A549 treated with Hydrocortisone at 1 μM for 4 hours (cell line): ENCODE data around the gene OR4A47. TPM values are rescaled to one million over a fixed set of nuclear protein-coding genes. Genes with fewer than 3 reads are reported as not detected.

Experiments used
- total RNA-seq: library from RNA; stranded (reverse); fragments of 200-300 nt; extraction: Qiagen RNA extraction; gene quantifications from 5 replicates; pipeline ENCODE4 v1.2.3, GENCODE V29; 2022

OR4A47 gene
- total RNA-seq = not detected in 5 replicates

GRCh38 chr11:48488493-48488892 is at the start of gene OR4A47:
Gene OR4A47 (plus strand): TSS chr11:48488793. CDS start chr11:48488793, 0 bp downstream.

Other genes with a start within 250 kb of the OR4A47 start
- gene OR4X2, start 243.7 kb upstream of the OR4A47 start, total RNA-seq = not detected in 5 replicates
- not detected in 5 replicates for gene OR4X1, start 224.9 kb upstream of the OR4A47 start, total RNA-seq
- not detected in 5 replicates for gene OR4S1, start 182.6 kb upstream of the OR4A47 start, total RNA-seq
- gene OR4C3, start 163.9 kb upstream of the OR4A47 start, total RNA-seq = not detected in 5 replicates
- gene OR4C5, start 122.3 kb upstream of the OR4A47 start, total RNA-seq = not detected in 5 replicates